H1 (cell line): ENCODE data around the gene RFFL. TPM values are rescaled to one million over a fixed set of nuclear protein-coding genes. Genes with fewer than 3 reads are reported as not detected.

Source experiments
- CTCF ChIA-PET: fragments of 300-600 bp; sonication (Branson Sonifier 250); formaldehyde crosslinking; loops from one replicate; lab custom pipeline; 2021; ENCODE audit not compliant: partially characterized antibody; lab: Charles Lee
- POLR2A ChIA-PET: fragments of 300-600 bp; sonication (Branson Sonifier 250); formaldehyde crosslinking; loops from one replicate; lab custom pipeline; 2021; ENCODE audit warnings: inconsistent platforms; ENCODE audit not compliant: partially characterized antibody; lab: Charles Lee
- DNase-seq, 2 experiments: peaks; one replicate each; pipeline versions ENCODE4 v3.0.0 to v3.0.0-alpha.2; 2010 to 2022; ENCODE audit warnings: low spot score in 2 of 2, low read depth in 1 of 2, mixed read lengths in 1 of 2
- FAIRE-seq: peaks from 2 replicates; lab custom pipeline; 2011; peaks lifted over from hg19 to GRCh38; lab: Jason Lieb, UNC
- H2AFZ ChIP-seq: 2 replicates; pipeline ENCODE4 v1.8.1; 2012; ENCODE audit warnings: low read length, inconsistent platforms
- H2AK5ac ChIP-seq: 2 replicates; pipeline ENCODE4 v1.6.1; 2013; ENCODE audit warnings: low read depth, low read length
- H2BK120ac ChIP-seq: replicated peaks from 2 replicates; pipeline ENCODE3; 2013; ENCODE audit warnings: low read depth, low read length, inconsistent platforms
- H2BK12ac ChIP-seq: 2 replicates; pipeline ENCODE4 v1.6.1; 2013; ENCODE audit warnings: low read depth, low read length
- H2BK15ac ChIP-seq: 2 replicates; pipeline ENCODE4 v1.6.1; 2013; ENCODE audit warnings: low read length
- H2BK20ac ChIP-seq: 2 replicates; pipeline ENCODE4 v1.6.1; 2013; ENCODE audit warnings: low read length
- H2BK5ac ChIP-seq: 2 replicates; pipeline ENCODE4 v1.6.1; 2013; ENCODE audit warnings: low read depth, low read length
- H3K14ac ChIP-seq: 2 replicates; pipeline ENCODE4 v1.6.1; 2013; ENCODE audit warnings: inconsistent platforms; ENCODE audit not compliant: insufficient read length
- H3K18ac ChIP-seq: 2 replicates; pipeline ENCODE4 v1.6.1; 2013; ENCODE audit warnings: low read length; ENCODE audit errors: extremely low read depth
- H3K23ac ChIP-seq: 2 replicates; pipeline ENCODE4 v1.6.1; 2013; ENCODE audit warnings: inconsistent platforms; ENCODE audit not compliant: insufficient read length
- H3K23me2 ChIP-seq: 2 replicates; pipeline ENCODE4 v1.6.1; 2013; ENCODE audit warnings: low read depth, low read length
- H3K27ac ChIP-seq: 2 replicates; pipeline ENCODE4 v1.6.1; 2011; ENCODE audit warnings: low read depth, low read length, inconsistent platforms
- H3K27me3 ChIP-seq, 4 experiments: replicated peaks in 1 of 4; 1 replicate in 1 of 4; 2 replicates in 3 of 4; pipeline versions ENCODE4 v1.6.1 to v1.8.1; 2011 to 2013; ENCODE audit warnings: low read length in 3 of 4, mild to moderate bottlenecking in 3 of 4, inconsistent platforms in 2 of 4, mixed read lengths in 2 of 4, moderate library complexity in 1 of 4; ENCODE audit not compliant: control insufficient read depth in 3 of 4, insufficient read depth in 3 of 4; ENCODE audit errors: extremely low read depth in 1 of 4
- H3K36me3 ChIP-seq, 4 experiments: 2 replicates each; pipeline versions ENCODE4 v1.6.1 to v1.8.1; 2011 to 2013; ENCODE audit warnings: mild to moderate bottlenecking in 4 of 4, low read length in 3 of 4, moderate library complexity in 2 of 4, control low read depth in 1 of 4, inconsistent platforms in 1 of 4; ENCODE audit not compliant: insufficient read depth in 4 of 4, control insufficient read depth in 2 of 4
- H3K4ac ChIP-seq: replicated peaks from 2 replicates; pipeline ENCODE3; 2013; ENCODE audit warnings: low read length, low read depth, mixed read lengths, inconsistent platforms; ENCODE audit not compliant: insufficient read length
- H3K4me1 ChIP-seq, 4 experiments: replicated peaks in 1 of 4; 1 replicate in 1 of 4; 2 replicates in 3 of 4; pipeline versions ENCODE4 v1.6.1 to v1.8.1; 2011 to 2013; ENCODE audit warnings: low read length in 3 of 4, inconsistent platforms in 2 of 4, mixed read lengths in 1 of 4; ENCODE audit not compliant: insufficient read depth in 4 of 4, control insufficient read depth in 3 of 4
- H3K4me2 ChIP-seq, 2 experiments: 2 replicates each; pipeline versions ENCODE4 v1.6.1 to v1.8.1; 2011 to 2013; ENCODE audit warnings: low read depth in 2 of 2, low read length in 2 of 2, control low read depth in 1 of 2, inconsistent platforms in 1 of 2, mild to moderate bottlenecking in 1 of 2; ENCODE audit not compliant: insufficient read depth in 1 of 2
- H3K4me3 ChIP-seq, 4 experiments: fragments of 200-600, 300-600 bp in 1 of 4; sonication (generic), shearing (Covaris generic), sonication (Bioruptor Twin) in 1 of 4; 2 replicates each; pipeline versions ENCODE4 v1.5.1 to v1.8.1; 2011 to 2016; ENCODE audit warnings: low read length in 4 of 4, low read depth in 3 of 4, control low read depth in 2 of 4, inconsistent platforms in 2 of 4, mild to moderate bottlenecking in 2 of 4, mixed read lengths in 1 of 4, moderate library complexity in 1 of 4; ENCODE audit not compliant: insufficient read depth in 2 of 4; ENCODE audit errors: extremely low read depth in 1 of 4
- H3K56ac ChIP-seq: replicated peaks from 2 replicates; pipeline ENCODE3; 2013; ENCODE audit warnings: low read depth, mild to moderate bottlenecking, mixed read lengths, low read length, inconsistent platforms; ENCODE audit not compliant: insufficient read length
- H3K79me1 ChIP-seq: 2 replicates; pipeline ENCODE4 v1.6.1; 2013; ENCODE audit warnings: low read depth, low read length, control low read depth
- H3K79me2 ChIP-seq, 2 experiments: 2 replicates each; pipeline versions ENCODE4 v1.6.1 to v1.8.1; 2012 to 2013; ENCODE audit warnings: low read length in 2 of 2, mild to moderate bottlenecking in 2 of 2, inconsistent platforms in 1 of 2; ENCODE audit not compliant: insufficient read depth in 2 of 2, control insufficient read depth in 1 of 2
- H3K9ac ChIP-seq, 4 experiments: replicated peaks in 1 of 4; 1 replicate in 1 of 4; 2 replicates in 3 of 4; pipeline versions ENCODE4 v1.6.1 to v1.8.1; 2011 to 2013; ENCODE audit warnings: low read depth in 3 of 4, low read length in 3 of 4, control low read depth in 2 of 4, mild to moderate bottlenecking in 2 of 4, moderate library complexity in 2 of 4, inconsistent platforms in 1 of 4; ENCODE audit errors: extremely low read depth in 1 of 4
- H3K9me3 ChIP-seq, 2 experiments: 2 replicates each; pipeline versions ENCODE4 v1.6.1 to v1.8.1; 2012 to 2013; ENCODE audit warnings: mild to moderate bottlenecking in 2 of 2, moderate library complexity in 2 of 2, control low read depth in 1 of 2, inconsistent platforms in 1 of 2, low read depth in 1 of 2, low read length in 1 of 2, mixed read lengths in 1 of 2; ENCODE audit not compliant: insufficient read depth in 2 of 2
- H4K20me1 ChIP-seq, 2 experiments: replicated peaks in 1 of 2; 2 replicates each; pipeline versions ENCODE3 to v1.8.1; 2011 to 2013; ENCODE audit warnings: inconsistent platforms in 2 of 2, low read length in 2 of 2, mild to moderate bottlenecking in 1 of 2; ENCODE audit not compliant: insufficient read depth in 2 of 2, control insufficient read depth in 1 of 2
- H4K5ac ChIP-seq: 2 replicates; pipeline ENCODE4 v1.6.1; 2013; ENCODE audit warnings: low read length, low read depth, mixed read lengths, inconsistent platforms; ENCODE audit not compliant: insufficient read length
- H4K8ac ChIP-seq: 2 replicates; pipeline ENCODE4 v1.8.0; 2013; ENCODE audit warnings: mild to moderate bottlenecking, moderate library complexity, low read length, inconsistent platforms; ENCODE audit not compliant: insufficient read depth; ENCODE audit errors: extremely low read depth
- H4K91ac ChIP-seq: replicated peaks from 2 replicates; pipeline ENCODE3; 2013; ENCODE audit warnings: low read length, mixed read lengths, inconsistent platforms; ENCODE audit not compliant: insufficient read length
- CBX8 ChIP-seq: fragments of 300-800, 300-1000 bp; sonication (generic); IDR thresholded peaks from 2 replicates; pipeline ENCODE4 v1.7.1; 2016; ENCODE audit warnings: low read depth, low read length, borderline replicate concordance
- CEBPB ChIP-seq: IDR thresholded peaks from 2 replicates; pipeline ENCODE4 v1.6.1; 2012; ENCODE audit warnings: low read depth, low read length
- JUND ChIP-seq: IDR thresholded peaks from 2 replicates; pipeline ENCODE4 v1.6.1; 2011; ENCODE audit warnings: mild to moderate bottlenecking, improper control_type of control experiment, low read length
- SIX5 ChIP-seq: IDR thresholded peaks from 2 replicates; pipeline ENCODE4 v1.6.1; 2011; ENCODE audit warnings: mild to moderate bottlenecking, low read depth, low read length
- SUZ12 ChIP-seq: fragments of 200-600 bp; sonication (generic); IDR thresholded peaks from 2 replicates; pipeline ENCODE4 v1.6.1; 2012; ENCODE audit warnings: mild to moderate bottlenecking, inconsistent platforms, low read length, moderate library complexity, mixed read lengths
- TEAD4 ChIP-seq: IDR thresholded peaks from 2 replicates; pipeline ENCODE4 v1.6.1; 2012; ENCODE audit warnings: low read depth, low read length, inconsistent platforms, mixed read lengths
- WGBS, 2 experiments: shearing (Covaris generic) in 1 of 2; methylation state at CpG; one replicate each; pipeline versions ENCODE4 v1.1.6 to v1.1.7; 2013 to 2015; ENCODE audit warnings: low lambda C conversion rate in 2 of 2, mixed read lengths in 2 of 2, inconsistent platforms in 1 of 2, low coverage in 1 of 2, missing lambda C conversion rate in 1 of 2; ENCODE audit not compliant: insufficient replicate concordance in 2 of 2, insufficient coverage in 1 of 2, insufficient read length in 1 of 2; ENCODE audit errors: extremely low coverage in 1 of 2, missing lambda C conversion rate in 1 of 2; 5-methylcytosine and 5-hydroxymethylcytosine counted together
- polyA plus RNA-seq, 7 experiments: library from polyadenylated mRNA; depleted of rRNA in 3 of 7; stranded (reverse) in 5 of 7; unstranded in 2 of 7; fragments of >200 nt in 5 of 7; fragments of 200-250 nt in 2 of 7; gene quantifications; 1 replicate in 5 of 7; 2 replicates in 1 of 7; 4 replicates in 1 of 7; pipeline versions ENCODE4 v1.2.1 to v1.2.3, GENCODE V29; 2011 to 2013; ENCODE audit warnings: missing spikeins in 2 of 7, mixed read lengths in 2 of 7
- total RNA-seq: library from RNA; stranded (reverse); fragmentation: NEBNext Ultra II Directional; extraction: Animal tissue kit (Norgen Biotek cat#: 25700); gene quantifications from 2 replicates; pipeline ENCODE4 v1.2.1, GENCODE V29; 2021

The RFFL gene
- total and polyA plus RNA-seq, 2 of the 8 experiments (the other 6 are each of a cell fraction or from before 2014, with no cell fraction given): 14.0 to 24.5 TPM

DNA sequence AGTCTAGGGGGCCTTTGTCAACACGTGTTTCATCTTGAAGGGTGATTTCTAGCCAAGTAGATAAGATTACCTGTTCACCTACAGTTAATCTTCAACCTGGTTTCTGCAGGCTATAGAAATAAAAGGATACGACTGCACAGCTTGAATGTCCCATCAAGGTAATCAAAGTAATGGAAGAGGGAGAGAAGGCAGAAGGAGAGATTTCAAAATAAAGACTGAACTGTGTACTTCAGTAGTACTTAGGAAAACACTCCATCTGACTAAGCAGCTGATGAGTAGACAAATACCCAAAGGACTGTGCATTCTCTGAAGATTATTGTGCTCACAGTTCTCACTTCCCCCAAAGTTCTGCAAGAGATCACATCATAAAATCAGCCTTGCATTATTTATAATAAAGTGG, 5.8 kb upstream of the RFFL start:
- Histone ChIP-seq H4K5ac (no peak overlapping the region), H3K18ac (no peak overlapping the region), H3K4me1 (peaks cover 0 to 7% (median 4%) of the 10 kb centered on the region in 4 experiments; a peak in 4 of 7 replicates), H3K27me3 (no peaks in the 10 kb centered on the region), H3K79me2 (no peaks in the 10 kb centered on the region; a peak in 1 of 4 replicates), H2BK20ac (no peak overlapping the region), H3K56ac (no peak overlapping the region), H2AFZ (no peak overlapping the region), H2AK5ac (no peak overlapping the region), H2BK12ac (no peak overlapping the region), H4K20me1 (no peaks in the 10 kb centered on the region), H3K4me2 (no peak overlapping the region), H3K79me1 (no peaks in the 10 kb centered on the region), H3K4ac (no peak overlapping the region), H3K23me2 (no peaks in the 10 kb centered on the region), H3K14ac (no peak overlapping the region), H4K91ac (no peak overlapping the region), H3K9me3 (no peaks in the 10 kb centered on the region), H3K23ac (no peak overlapping the region), H3K36me3 (no peaks in the 10 kb centered on the region), H4K8ac (no peak overlapping the region), H3K27ac (no peak overlapping the region), H2BK120ac (no peak overlapping the region), H2BK15ac (no peak overlapping the region), H2BK5ac (no peak overlapping the region), H3K4me3 (no peak overlapping the region), H3K9ac (no peak overlapping the region)
- no peak for DNase-seq
- ChIA-PET POLR2A (interaction anchor here (1.0 to 1.7 kb wide), 2 partner anchors 16 to 57 kb away, joined by 3 to 4 read pairs; no protein-coding TSS in a partner anchor), CTCF (interaction anchor here (1.3 kb wide), 1 partner anchor 51 kb away, joined by 3 read pairs; no protein-coding TSS in a partner anchor)
- 73% methylated on average over 2 of the region's 2 CpGs; no CpG with 5 or more reads in 1 of the 2 experiments for WGBS, 2 experiments
- FAIRE-seq: no peak
- TF ChIP-seq TEAD4 (no peak), CEBPB (no peak), SUZ12 (no peak), JUND (no peak), CBX8 (no peak), SIX5 (no peak)
